ENCODE results near the gene ZBTB34. TPM values are rescaled to one million over a fixed set of nuclear protein-coding genes. Genes with fewer than 3 reads are reported as not detected.

The ZBTB34 gene
- total RNA-seq, 1 donor from 2014 or later, result 16.1 TPM

DNA sequence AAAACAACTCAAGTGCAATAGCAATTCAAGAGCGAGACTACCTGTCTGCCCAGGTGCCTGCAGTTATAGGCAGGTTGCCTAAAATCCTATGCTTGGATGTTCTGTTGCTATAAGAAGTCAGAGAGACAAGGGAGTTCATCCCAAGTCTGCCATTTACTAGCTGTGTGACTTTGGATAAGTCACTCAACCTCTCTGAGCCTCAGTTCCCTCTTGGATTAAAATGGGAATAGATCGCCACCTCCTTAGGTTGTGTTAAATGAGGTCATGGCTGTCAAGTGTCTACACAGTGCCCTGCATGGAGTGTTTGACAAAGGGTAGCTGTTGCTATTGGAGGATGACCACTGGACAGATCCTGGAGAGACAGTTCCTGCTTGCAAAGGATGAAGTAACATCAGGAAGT is 1.3 kb upstream of the ZBTB34 start:
- Mint-ChIP-seq H3K4me3 (peak overlapping the region; percentile 89), H3K27ac (ENCODE audit: unreplicated experiment) (no peak overlapping the region), H3K9me3 (no peaks in the 10 kb centered on the region), H3K4me1 (peaks cover 18% of the 10 kb centered on the region), H3K36me3 (ENCODE audit: low read depth) (no peaks in the 10 kb centered on the region), H3K27me3 (ENCODE audit: low read depth) (peaks cover 37% of the 10 kb centered on the region)
- no peak for DNase-seq (ENCODE audit: low read depth, low spot score)
- TF ChIP-seq, protein P1, sequence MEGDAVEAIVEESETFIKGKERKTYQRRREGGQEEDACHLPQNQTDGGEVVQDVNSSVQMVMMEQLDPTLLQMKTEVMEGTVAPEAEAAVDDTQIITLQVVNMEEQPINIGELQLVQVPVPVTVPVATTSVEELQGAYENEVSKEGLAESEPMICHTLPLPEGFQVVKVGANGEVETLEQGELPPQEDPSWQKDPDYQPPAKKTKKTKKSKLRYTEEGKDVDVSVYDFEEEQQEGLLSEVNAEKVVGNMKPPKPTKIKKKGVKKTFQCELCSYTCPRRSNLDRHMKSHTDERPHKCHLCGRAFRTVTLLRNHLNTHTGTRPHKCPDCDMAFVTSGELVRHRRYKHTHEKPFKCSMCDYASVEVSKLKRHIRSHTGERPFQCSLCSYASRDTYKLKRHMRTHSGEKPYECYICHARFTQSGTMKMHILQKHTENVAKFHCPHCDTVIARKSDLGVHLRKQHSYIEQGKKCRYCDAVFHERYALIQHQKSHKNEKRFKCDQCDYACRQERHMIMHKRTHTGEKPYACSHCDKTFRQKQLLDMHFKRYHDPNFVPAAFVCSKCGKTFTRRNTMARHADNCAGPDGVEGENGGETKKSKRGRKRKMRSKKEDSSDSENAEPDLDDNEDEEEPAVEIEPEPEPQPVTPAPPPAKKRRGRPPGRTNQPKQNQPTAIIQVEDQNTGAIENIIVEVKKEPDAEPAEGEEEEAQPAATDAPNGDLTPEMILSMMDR (conservative IDR thresholded peaks at IDR 0.05), result no peak

DNA sequence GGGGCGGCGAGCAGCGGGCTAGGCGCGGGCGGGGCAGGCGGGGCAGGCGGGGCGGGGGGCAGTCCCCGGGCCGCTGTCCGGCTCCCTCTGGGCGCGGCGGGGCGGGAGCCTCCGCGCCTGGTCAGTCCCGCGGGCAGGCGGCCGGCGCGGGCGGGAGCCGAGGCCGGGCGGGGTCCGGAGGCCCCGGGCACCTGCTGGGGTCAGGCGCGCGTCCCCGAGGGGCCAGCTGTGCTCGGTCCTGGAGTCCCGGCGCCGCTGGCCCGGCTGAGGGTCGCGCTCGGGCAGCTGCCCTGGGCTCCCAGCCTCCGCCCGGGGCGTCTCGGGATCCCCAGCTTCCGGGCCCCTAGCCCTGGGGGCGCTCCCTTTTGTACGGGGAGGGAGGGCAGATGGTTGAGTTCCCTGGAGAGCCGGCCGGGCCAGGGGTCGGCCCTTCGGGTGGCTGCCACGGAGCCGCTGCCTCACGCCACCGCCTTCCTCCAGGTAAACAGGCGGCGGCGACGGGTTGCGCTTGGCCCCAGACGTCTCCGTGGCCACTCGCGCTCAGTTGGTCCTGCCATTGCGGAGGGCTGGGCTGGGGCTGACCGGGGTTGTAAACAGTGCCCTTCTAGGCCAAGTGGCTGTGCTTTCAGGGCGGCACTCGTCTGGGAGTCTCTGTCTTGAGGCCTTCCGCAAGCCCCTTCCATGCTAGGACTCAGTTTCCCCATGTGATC is 473 bp downstream of the ZBTB34 start:
- Mint-ChIP-seq H3K27ac (ENCODE audit: unreplicated experiment) (no peak overlapping the region), H3K36me3 (ENCODE audit: low read depth) (no peaks in the 10 kb centered on the region), H3K4me1 (peaks cover 18% of the 10 kb centered on the region), H3K9me3 (no peaks in the 10 kb centered on the region), H3K4me3 (peak overlapping the region; percentile 90), H3K27me3 (ENCODE audit: low read depth) (peaks cover 30% of the 10 kb centered on the region)
- DNase-seq (ENCODE audit: low read depth, low spot score), result peak; percentile 41
- TF ChIP-seq, protein P1 (conservative IDR thresholded peaks at IDR 0.05), result no peak

DNA sequence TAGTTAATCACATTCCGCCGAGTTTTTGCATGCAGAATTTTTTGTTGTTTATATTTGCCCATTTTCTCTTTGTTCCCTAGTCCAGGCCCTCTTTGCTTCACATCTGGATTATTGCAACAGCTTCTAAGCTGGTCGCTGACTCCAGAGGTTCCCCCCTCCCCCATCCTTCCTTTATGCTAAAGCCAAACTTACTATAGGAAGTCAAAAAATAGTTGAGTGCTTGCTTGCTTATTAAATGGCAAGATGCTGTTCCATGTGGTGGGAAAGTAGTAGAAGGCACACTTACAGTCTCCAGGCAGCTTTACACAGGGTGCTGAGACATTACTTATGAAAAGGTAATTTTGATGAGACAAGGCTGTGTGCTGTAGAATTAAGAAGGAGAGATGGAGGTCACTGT is 1.3 kb downstream of the ZBTB34 start:
- DNase-seq (ENCODE audit: low read depth, low spot score), result no peak
- TF ChIP-seq, protein P1 (conservative IDR thresholded peaks at IDR 0.05), result no peak
- no peaks in the 10 kb centered on the region for H3K9me3 Mint-ChIP-seq

DNA sequence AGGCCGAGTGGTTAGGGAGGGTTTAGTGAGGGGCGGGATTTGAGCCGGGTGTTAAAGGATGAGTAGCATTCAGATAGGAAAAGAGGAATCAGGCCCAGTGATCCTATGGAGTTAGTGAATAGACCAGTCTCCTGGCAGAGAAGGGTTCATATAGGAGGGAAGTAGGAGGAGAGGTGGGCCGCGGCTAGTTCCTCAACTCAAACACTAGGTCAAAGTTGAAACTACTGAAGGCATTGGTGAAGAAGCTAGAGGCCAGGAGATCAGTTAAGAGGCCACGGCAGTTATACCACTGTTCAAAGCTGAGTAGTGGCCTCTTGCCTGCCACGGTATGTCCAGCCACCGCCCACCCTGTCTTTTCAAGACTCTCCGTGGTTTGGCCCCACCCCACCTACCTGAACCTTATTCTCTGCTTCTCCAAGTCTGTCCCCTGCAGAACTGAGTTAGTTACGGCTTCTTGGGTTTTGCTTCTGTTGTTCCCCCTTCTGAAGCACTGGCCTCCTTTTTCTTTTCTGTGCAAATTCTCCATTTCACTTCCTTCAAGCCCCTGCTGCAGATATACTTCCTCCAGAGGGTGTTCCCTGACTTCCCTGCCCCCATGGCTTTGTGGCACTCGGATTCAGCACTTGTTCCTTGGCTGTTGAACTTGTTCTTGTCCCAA is 1.8 kb downstream of the ZBTB34 start:
- Mint-ChIP-seq H3K36me3 (ENCODE audit: low read depth) (no peaks in the 10 kb centered on the region), H3K27me3 (ENCODE audit: low read depth) (peaks cover 17% of the 10 kb centered on the region), H3K9me3 (no peaks in the 10 kb centered on the region), H3K4me3 (peak overlapping the region; percentile 90), H3K4me1 (peaks cover 26% of the 10 kb centered on the region), H3K27ac (ENCODE audit: unreplicated experiment) (no peak overlapping the region)
- DNase-seq (ENCODE audit: low read depth, low spot score), result no peak
- TF ChIP-seq, protein P1 (conservative IDR thresholded peaks at IDR 0.05), result no peak

More for the DNA sequence above, 1.3 kb downstream of the ZBTB34 start:
- Mint-ChIP-seq H3K4me1 (peaks cover 24% of the 10 kb centered on the region), H3K36me3 (ENCODE audit: low read depth) (no peaks in the 10 kb centered on the region), H3K4me3 (peak overlapping the region; percentile 90), H3K27ac (ENCODE audit: unreplicated experiment) (no peak overlapping the region), H3K27me3 (ENCODE audit: low read depth) (peaks cover 22% of the 10 kb centered on the region)

DNA sequence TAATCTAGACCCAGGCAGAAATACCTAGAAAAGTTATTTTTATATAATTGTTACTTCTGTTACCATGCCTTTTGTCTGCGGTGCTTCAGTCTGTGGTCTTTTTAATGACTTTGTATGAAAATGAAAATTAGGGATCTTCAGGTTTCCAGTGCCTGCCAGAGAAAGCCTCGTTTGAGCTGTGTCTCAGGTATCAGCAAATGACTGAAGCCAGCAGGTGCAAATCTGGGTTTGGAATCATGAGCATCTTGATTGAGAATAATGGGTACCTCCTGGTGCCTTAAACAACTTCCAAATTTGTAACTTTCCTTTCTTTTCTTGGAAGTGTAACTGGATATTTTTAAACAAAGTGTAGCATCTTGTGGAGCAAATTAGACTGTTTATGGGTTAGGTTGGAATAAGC is 4.3 kb downstream of the ZBTB34 start:
- Mint-ChIP-seq H3K4me1 (peaks cover 33% of the 10 kb centered on the region), H3K9me3 (no peaks in the 10 kb centered on the region), H3K36me3 (ENCODE audit: low read depth) (peaks cover 3% of the 10 kb centered on the region), H3K27ac (ENCODE audit: unreplicated experiment) (no peak overlapping the region), H3K4me3 (no peak overlapping the region), H3K27me3 (ENCODE audit: low read depth) (peaks cover 1% of the 10 kb centered on the region)
- TF ChIP-seq, protein P1 (conservative IDR thresholded peaks at IDR 0.05), result no peak
- DNase-seq (ENCODE audit: low read depth, low spot score), result no peak
